Caki2 (cell line): ENCODE results near the gene CENPF. TPM values are rescaled to one million over a fixed set of nuclear protein-coding genes. Genes with fewer than 3 reads are reported as not detected.
"Not testable (repeated sequence)": the region's sequence is repeated elsewhere in the genome, so short reads cannot be mapped to it uniquely, and the experiment has no call there.

ENCODE experiments used
- DNase-seq: peaks from one replicate; pipeline ENCODE4 v3.0.0-alpha.2; 2015; ENCODE audit warnings: low read depth
- in situ Hi-C: cut with HindIII; loops from 2 replicates; pipeline ENCODE4 v1.10.0; 2016; ENCODE audit warnings: low sequenced_read_pairs, low pct_unique_long_range_greater_than_20kb, mixed read lengths
- total RNA-seq: library from RNA; depleted of rRNA; stranded (reverse); fragments of >200 nt; shearing (Covaris generic); gene quantifications from 2 replicates; pipeline ENCODE4 v1.2.3, GENCODE V29; 2014; ENCODE audit warnings: low replicate concordance

The CENPF gene
- total RNA-seq, 1 experiment from 2014 or later = 71.0 TPM

GRCh38 chr1:214641214-214641895 lies 38.4 kb downstream of the CENPF start:
- in situ Hi-C loops = no loop called here
- DNase-seq = no peak

- in situ Hi-C loops = no loop called here
Observed at GRCh38 chr1:214643030-214643429, 40.0 kb downstream of the CENPF start.

GRCh38 chr1:214645712-214646111 lies 42.7 kb downstream of the CENPF start:
- in situ Hi-C loops = no loop called here
- DNase-seq = no peak

More at GRCh38 chr1:214643030-214643429, 40.0 kb downstream of the CENPF start:
- DNase-seq = no peak

- in situ Hi-C loops = no loop called here
- no peak for DNase-seq
Observed at GRCh38 chr1:214648801-214649200, 45.8 kb downstream of the CENPF start.

- DNase-seq = no peak
- in situ Hi-C loops = no loop called here
Observed at GRCh38 chr1:214649607-214650006, 46.6 kb downstream of the CENPF start.

GRCh38 chr1:214650664-214651063 lies 47.7 kb downstream of the CENPF start:
- DNase-seq = no peak
- in situ Hi-C loops = no loop called here

- in situ Hi-C loops = no loop called here
- no peak for DNase-seq
Observed at GRCh38 chr1:214657299-214657698, 54.3 kb downstream of the CENPF start.

- in situ Hi-C loops = no loop called here
- DNase-seq = no peak
Observed at GRCh38 chr1:214658175-214658574, 55.2 kb downstream of the CENPF start.

GRCh38 chr1:214658785-214659184 lies 55.8 kb downstream of the CENPF start:
- in situ Hi-C loops = no loop called here
- DNase-seq = peak; percentile 15

- in situ Hi-C loops = no loop called here
- no peak for DNase-seq
Observed at GRCh38 chr1:214660190-214660589, 57.2 kb downstream of the CENPF start.

GRCh38 chr1:214660900-214661299 lies 57.9 kb downstream of the CENPF start:
- in situ Hi-C loops = no loop called here
- DNase-seq = no peak

- DNase-seq = no peak
- in situ Hi-C loops = no loop called here
Observed at GRCh38 chr1:214662223-214662785, 59.3 kb downstream of the CENPF start.

- in situ Hi-C loops = no loop called here
Observed at GRCh38 chr1:214664651-214665433, 61.8 kb downstream of the CENPF start.

GRCh38 chr1:214665606-214666110 lies 62.7 kb downstream of the CENPF start:
- in situ Hi-C loops = no loop called here

More at GRCh38 chr1:214664651-214665433, 61.8 kb downstream of the CENPF start:
- DNase-seq = no peak

GRCh38 chr1:214666674-214667073 lies 63.7 kb downstream of the CENPF start:
- in situ Hi-C loops = no loop called here
- DNase-seq = no peak

More at GRCh38 chr1:214665606-214666110, 62.7 kb downstream of the CENPF start:
- no peak for DNase-seq

GRCh38 chr1:214670098-214670497 lies 67.1 kb downstream of the CENPF start:
- peak; percentile 13 for DNase-seq
- in situ Hi-C loops = no loop called here

GRCh38 chr1:214673029-214673428 lies 70.0 kb downstream of the CENPF start:
- in situ Hi-C loops = not testable (repeated sequence)

GRCh38 chr1:214673576-214673975 lies 70.6 kb downstream of the CENPF start:
- peak; percentile 6 for DNase-seq
- in situ Hi-C loops = no loop called here

More at GRCh38 chr1:214673029-214673428, 70.0 kb downstream of the CENPF start:
- DNase-seq = not testable (repeated sequence)

GRCh38 chr1:214675524-214675923 lies 72.5 kb downstream of the CENPF start:
- in situ Hi-C loops, DNase-seq: not testable (repeated sequence)
